Cortex of kidney (tissue), 1 donor: Measurements from ENCODE around the gene SPNS3.

Experiments used
- DNase-seq: peaks from one replicate; lab custom pipeline; 2025; lab: John Stamatoyannopoulos, UW

Gene SPNS3

DNA sequence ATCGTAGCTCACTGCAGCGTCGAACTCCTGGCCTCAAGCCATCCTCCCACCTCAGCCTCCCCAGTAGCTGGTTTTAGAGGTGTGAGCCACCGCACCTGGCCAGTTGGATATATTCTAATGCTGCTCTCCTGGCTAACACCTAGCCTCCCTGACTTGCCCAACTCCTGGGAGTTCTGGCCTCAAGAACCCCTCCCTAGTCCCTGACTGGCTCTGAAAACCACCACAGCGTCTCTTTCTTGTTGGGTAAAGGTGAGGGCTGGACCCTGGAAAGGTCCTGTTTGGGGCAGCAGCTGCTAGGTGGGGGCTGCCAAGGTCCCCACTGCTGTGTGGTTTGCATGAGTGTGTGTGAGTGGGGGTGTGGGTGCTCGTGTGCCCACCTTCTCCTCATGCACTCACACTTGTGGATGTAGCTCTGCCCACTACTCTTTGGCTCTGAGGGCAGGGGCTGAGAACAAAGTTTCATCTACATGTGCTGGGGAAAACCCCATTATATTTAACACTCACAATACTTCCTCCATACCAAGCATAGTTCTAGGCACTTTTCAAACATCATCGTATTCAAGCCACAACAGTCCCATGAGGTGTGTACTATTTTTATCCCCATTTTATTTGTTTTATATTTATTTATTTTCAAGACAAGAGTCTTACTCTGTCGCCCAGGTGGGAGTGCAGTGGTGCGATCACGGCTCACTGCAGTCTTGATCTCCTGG lies 7.1 kb upstream of the SPNS3 start:
- no peak for DNase-seq

DNA sequence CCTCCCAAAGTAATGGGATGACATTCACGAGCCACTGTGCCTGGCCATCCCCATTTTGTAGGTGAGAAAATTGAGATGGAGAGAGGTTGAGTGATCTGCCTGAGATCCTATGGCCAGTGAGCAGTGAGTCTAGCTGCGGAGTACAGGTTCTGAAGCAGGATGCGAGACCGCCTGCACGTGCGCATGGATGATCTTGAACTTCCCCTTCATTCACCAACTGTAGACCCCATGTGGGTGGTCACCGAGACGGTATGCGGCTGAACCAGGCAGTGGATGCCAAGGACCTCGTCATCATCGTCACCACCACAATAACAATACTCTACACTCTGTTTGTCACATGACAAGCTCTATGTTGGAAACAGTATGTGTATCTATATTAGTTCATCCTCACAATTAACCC lies 6.2 kb upstream of the SPNS3 start:
- no peak for DNase-seq

- no peak for DNase-seq
Observed at GRCh38 chr17:4436381-4436780, 2.6 kb downstream of the SPNS3 start.

- no peak for DNase-seq
Observed at GRCh38 chr17:4436846-4437245, 3.1 kb downstream of the SPNS3 start.

DNA sequence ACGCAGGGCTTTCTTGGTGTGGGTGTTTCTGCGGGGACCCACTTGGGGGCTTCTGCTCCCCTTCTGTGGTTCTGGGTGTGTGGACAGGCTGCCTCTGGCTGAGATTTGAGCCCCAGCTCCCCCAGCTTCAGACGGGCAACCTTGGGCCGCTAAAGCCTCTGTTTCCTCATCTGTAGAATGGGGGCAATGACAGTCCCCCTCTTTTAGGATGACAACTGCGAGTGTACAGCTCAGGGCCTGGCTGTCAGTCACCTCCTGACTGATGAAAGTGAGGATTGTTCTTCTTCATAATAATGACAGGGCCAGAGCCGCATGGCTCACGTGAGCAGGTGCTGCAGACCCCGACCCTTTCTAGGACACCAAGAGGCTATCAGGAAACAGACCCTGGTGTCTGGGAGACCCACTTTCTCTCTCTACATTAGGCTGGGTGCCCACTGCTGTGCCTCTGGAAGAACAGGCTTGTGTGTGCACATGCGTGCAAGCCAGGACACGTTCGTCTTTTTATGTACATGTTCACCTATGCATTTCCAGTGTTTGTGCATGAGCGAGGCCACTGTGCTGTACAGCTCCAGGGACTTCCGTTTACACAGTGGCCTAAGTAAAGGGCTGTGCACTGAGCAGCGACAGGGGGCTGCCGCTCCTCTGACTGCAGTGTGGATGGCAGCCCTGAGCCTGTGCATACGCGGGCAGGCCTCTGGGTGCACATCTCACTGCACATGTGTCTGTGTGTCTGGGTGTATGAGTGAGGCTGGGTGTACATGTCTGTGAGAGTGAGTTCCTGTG lies 4.6 kb downstream of the SPNS3 start:
- DNase-seq = no peak

- no peak for DNase-seq
Observed at GRCh38 chr17:4440021-4440420, 6.3 kb downstream of the SPNS3 start.

- DNase-seq = no peak
Observed at GRCh38 chr17:4440690-4441686, 7.2 kb downstream of the SPNS3 start.

DNA sequence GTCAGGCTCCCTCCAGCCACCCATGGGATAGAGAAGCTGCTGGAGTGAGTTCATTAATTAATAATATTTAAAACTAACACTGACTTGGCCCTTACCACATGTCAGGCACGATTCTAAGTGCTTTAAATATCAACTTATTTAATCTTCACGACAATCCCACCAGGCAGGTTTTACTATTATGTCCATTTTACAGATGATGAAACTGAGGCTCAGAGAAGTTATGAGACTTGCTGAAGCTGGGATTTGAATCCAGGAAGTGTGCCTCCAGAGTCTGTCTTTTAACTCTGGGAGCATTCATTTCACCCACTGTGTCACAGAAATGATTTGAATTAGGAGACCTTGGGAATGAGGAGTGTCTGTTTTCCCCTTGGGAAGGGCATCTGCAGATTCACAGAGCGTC lies 8.8 kb downstream of the SPNS3 start:
- DNase-seq = no peak

DNA sequence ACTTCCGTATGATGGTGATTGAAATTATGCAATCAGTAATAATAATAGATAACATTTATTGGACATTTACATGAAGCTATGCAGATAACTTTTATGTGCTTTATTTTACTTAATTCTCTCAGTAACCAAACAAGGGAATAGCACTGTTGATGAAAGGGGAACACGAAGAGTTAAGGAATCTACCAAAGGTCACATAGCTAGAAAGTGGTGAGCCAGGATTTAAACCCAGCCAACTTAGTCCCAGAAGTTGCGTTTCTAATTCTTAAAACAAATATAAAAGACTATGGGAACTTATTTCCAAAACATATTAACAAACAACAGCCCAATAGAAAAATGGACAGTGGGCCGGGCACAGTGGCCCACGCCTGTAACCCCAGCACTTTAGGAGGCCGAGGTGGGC lies 9.7 kb downstream of the SPNS3 start:
- DNase-seq = no peak

DNA sequence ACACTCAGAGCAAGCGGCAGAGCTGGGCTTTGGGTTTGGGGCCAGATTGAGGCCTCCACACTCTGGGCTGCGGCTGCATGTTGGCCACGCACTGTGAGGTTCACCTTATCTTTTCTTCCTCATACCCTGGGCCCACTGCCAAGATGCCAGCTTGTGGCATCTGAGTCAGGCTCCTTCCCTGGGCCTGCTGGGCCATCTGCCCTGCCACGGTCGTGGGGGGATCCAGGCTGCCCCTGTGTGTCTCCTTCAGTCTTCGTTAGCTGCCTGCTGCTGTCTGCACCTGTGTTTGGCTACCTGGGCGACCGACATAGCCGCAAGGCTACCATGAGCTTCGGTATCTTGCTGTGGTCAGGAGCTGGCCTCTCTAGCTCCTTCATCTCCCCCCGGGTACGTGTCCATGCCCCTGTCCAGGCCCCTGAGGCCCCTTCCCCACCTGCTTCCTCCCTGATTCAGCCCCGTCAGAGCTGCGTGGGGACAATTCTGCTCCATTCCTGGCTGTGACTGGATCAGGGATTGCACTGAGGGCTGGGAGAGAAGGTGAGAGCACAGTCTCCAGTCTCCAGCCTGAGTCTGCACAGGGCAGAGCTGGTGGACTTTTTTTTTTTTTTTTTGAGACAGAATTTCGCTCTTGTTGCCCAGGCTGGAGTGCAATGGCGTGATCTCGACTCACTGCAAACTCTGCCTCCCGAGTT lies 11.2 kb downstream of the SPNS3 start:
- DNase-seq = no peak

DNA sequence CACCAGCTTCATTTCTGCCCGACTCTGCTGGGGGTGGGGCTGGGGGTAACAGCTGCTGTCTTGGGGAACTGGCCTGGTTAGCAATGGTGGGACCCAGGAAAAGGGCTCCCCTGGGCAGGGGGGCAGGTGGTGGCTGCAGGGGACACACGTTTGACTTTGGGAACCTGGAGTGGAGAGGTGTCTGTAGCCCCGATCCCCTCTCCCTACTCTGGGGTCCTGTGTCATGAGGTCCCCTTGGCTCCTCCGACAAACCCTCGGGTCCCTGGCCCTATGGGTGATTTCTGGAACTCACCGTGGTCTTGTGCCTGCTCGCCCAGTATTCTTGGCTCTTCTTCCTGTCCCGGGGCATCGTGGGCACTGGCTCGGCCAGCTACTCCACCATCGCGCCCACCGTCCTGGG lies 12.0 kb downstream of the SPNS3 start:
- no peak for DNase-seq

DNA sequence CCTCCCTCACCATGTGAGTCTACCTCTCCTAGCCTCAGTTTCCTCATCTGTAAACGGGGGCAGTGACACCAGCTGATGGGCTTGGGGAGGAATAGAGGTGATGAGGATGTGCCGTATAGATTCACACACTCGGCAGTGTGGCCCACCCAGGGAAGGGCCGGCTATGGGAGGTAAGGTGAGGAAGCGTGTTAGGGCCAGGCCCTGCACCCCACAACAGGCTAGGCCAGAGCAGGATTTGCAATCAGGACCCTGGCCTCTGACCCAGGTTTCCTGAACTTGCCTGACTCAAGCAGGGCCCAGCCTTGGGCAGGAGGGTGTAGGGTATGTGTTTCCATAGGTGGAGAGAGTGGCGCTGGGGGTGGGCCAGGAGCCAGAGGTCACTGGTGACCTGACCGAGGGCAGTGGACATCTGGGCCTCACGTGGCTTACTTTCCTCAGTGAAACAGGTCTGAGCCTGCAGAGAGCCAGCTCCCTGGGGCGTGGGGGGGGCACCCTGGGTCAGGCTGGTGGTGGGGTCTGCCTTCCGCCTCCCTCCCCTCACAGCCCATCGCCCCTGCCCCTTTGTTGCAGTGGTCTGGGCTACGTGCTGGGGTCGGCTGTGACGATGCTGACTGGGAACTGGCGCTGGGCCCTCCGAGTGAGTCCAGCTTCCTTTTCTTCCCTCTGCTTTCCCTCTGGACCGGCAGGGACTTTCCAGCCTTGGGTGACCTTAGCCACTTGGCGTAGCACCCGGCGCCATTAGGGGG lies 12.8 kb downstream of the SPNS3 start:
- DNase-seq = no peak

DNA sequence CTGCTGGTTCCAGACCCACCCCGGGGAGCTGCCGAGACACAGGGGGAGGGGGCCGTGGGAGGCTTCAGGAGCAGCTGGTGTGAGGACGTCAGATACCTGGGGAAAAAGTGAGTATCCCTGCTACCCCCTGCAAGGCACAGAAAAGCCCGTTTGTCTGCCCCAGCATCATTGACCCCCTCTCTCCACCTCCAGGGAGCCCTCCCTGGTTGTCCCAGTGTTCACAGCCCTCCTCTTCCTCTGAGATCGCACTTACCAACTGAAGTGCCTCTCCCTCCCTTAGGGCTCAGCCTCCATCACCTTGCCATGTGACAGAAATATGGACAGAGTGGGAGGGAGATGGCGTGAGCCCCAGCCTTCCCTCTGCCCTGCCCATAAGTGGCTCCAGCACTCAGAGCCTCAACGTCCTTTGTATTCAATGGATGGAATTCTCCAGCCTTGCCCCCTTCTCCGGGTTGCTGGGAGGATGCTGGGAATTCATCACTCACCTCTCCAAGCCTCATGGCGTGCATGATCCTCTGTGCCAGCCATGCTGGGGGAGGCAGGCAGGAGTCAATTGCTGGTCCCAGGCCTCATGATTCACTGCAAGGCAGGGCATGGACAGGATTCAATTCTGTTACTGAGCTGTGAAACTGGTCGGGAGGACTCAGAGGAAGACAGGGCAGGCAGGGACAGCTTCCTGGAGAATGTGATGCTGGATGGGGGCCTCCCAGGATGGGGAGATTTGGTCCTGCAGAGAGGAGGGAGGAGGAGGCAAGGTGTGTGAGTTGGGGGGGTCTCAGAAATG lies 14.6 kb downstream of the SPNS3 start:
- DNase-seq = no peak

GRCh38 chr17:4449736-4450135 lies 16.0 kb downstream of the SPNS3 start:
- no peak for DNase-seq

- DNase-seq = no peak
Observed at GRCh38 chr17:4450710-4451316, 17.1 kb downstream of the SPNS3 start.

DNA sequence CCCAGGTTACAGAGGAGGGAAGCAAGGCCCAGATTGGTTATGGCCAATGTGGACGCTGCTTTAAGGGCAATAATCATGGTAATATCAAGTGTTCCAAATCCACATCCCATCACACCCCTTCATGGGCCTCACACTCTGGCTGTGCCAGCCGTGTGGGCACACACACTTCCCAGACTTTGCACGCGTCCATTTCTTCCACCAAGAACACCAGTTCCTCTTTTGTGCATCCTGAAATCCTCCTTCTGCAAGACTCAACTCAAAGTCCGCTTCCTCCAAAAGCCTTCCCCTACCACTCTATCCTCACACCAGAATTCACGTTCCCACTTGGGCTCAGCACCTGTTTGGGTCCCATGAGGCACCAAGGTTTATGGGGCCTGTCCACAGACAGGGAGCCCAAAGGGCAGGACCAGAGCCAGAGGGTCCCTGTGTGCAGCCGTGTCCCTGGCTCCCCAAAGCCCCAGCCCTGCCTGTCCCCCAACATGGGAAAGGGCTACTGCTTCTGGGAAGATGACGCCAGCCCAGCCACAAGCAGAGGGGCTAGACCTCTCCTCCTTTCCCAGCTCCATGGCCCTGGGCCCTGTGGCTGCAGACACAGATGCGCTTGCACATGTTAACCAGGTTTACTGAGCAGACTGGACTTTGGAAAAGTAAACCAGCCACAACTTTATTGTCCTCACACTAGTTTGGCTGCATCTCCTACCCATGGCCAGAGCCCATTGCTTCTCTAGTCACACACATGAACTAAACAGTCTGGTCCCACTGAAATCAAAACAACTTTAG lies 20.3 kb downstream of the SPNS3 start:
- no peak for DNase-seq

- DNase-seq = no peak
Observed at GRCh38 chr17:4460661-4461060, 26.9 kb downstream of the SPNS3 start.

GRCh38 chr17:4463818-4464476 lies 30.2 kb downstream of the SPNS3 start:
- DNase-seq = no peak

DNA sequence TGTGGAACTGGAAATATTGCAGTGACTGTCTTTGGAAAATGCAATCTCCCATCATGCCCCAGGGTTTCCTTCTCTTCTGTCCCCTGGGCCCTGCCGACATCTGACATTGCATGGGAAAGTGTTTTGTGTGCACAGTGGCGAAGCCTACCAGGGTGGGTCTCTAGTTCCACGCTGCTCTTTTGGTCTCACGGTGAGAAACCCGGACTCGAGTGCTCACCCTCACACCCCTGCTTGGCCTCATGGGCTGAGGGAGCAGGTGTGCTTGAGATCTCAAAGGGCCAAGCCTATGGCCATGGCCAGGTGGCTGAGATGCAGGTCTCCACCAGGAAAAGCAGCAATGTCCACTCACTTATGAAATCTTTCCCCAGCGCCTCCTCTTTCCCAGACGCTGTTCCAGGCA lies 32.0 kb downstream of the SPNS3 start:
- DNase-seq = no peak
